ENCODE data around the gene APOLD1. TPM values are rescaled to one million over a fixed set of nuclear protein-coding genes. Genes with fewer than 3 reads are reported as not detected.
"Not testable (repeated sequence)": the region's sequence is repeated elsewhere in the genome, so short reads cannot be mapped to it uniquely, and the experiment has no call there.

APOLD1 gene
- total RNA-seq = 10 to 100 TPM; 10.1 to 23.4 TPM

- Histone ChIP-seq H3K36me3 (replicated peaks in 1 of 2; ENCODE audit: insufficient read depth in 1 of 2, low read depth in 2 of 2) (no peaks in the 10 kb centered on the region), H3K4me3 (no peak within 1 kb of the TSS), H3K27ac (peak within 1 kb of the TSS; percentile 78 to 91 (median 85)), H3K27me3 (no peaks in the 10 kb centered on the region), H3K9me3 (no peaks in the 10 kb centered on the region), H3K4me1 (peaks cover 23% of the 10 kb centered on the region)
- ATAC-seq (no peak), DNase-seq (peak in 2 of 4 donors; percentile 17 to 23)
- intact Hi-C loops (cut with DNase I) = no loop called here
- TF ChIP-seq, protein P1, sequence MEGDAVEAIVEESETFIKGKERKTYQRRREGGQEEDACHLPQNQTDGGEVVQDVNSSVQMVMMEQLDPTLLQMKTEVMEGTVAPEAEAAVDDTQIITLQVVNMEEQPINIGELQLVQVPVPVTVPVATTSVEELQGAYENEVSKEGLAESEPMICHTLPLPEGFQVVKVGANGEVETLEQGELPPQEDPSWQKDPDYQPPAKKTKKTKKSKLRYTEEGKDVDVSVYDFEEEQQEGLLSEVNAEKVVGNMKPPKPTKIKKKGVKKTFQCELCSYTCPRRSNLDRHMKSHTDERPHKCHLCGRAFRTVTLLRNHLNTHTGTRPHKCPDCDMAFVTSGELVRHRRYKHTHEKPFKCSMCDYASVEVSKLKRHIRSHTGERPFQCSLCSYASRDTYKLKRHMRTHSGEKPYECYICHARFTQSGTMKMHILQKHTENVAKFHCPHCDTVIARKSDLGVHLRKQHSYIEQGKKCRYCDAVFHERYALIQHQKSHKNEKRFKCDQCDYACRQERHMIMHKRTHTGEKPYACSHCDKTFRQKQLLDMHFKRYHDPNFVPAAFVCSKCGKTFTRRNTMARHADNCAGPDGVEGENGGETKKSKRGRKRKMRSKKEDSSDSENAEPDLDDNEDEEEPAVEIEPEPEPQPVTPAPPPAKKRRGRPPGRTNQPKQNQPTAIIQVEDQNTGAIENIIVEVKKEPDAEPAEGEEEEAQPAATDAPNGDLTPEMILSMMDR (IDR thresholded peaks at IDR 0.05) = no peak
- TF ChIP-seq POLR2A (IDR thresholded peaks at IDR 0.05) = peak in 2 of 3 donors; percentile 63 to 72
- 84 to 90% methylated on average over 14 of the region's 14 CpGs for WGBS, 2 donors
These were observed at the start of gene APOLD1 for GRCh38 chr12:12784911-12785814. APOLD1 (plus strand) TSS chr12:12785659; CDS start chr12:12785692, 33 bp downstream.

- WGBS, 2 donors = 49 to 50% methylated on average over 9 of the region's 9 CpGs
- DNase-seq = peak; percentile 31 to 56 (median 48)
- peak; percentile 65 for ATAC-seq
These were observed 48.4 kb upstream of the APOLD1 start for GRCh38 chr12:12736759-12737676.

GRCh38 chr12:12738152-12738551 lies 47.3 kb upstream of the APOLD1 start:
- peaks cover 30% of the 10 kb centered on the region for H3K4me1 ChIP-seq
- DNase-seq; ATAC-seq; H3K4me3 ChIP-seq; H3K36me3 ChIP-seq (replicated peaks in 1 of 2; ENCODE audit: insufficient read depth in 1 of 2, low read depth in 2 of 2); intact Hi-C loops (cut with DNase I); H3K27ac ChIP-seq; H3K9me3 ChIP-seq; H3K27me3 ChIP-seq: not testable (repeated sequence)
- 76 to 81% methylated on average over 2 of the region's 2 CpGs for WGBS, 2 donors

More at GRCh38 chr12:12736759-12737676, 48.4 kb upstream of the APOLD1 start:
- no peaks in the 10 kb centered on the region for H3K36me3 ChIP-seq (replicated peaks in 1 of 2; ENCODE audit: insufficient read depth in 1 of 2, low read depth in 2 of 2)
- peaks cover 30% of the 10 kb centered on the region for H3K4me1 ChIP-seq
- H3K4me3 ChIP-seq = no peak overlapping the region
- intact Hi-C loops (cut with DNase I) = no loop called here
- no peaks in the 10 kb centered on the region for H3K9me3 ChIP-seq
- no peaks in the 10 kb centered on the region for H3K27me3 ChIP-seq
- TF ChIP-seq, protein P1 (IDR thresholded peaks at IDR 0.05) = peak; percentile 18 to 70 (median 50)
- TF ChIP-seq POLR2A (IDR thresholded peaks at IDR 0.05) = no peak
- H3K27ac ChIP-seq = peak overlapping the region in 2 of 4 donors; percentile 21 to 28

- no peak overlapping the region for H3K4me3 ChIP-seq
- H3K27ac ChIP-seq = no peak overlapping the region
- H3K9me3 ChIP-seq = no peaks in the 10 kb centered on the region
These were observed 43.8 kb upstream of the APOLD1 start for GRCh38 chr12:12741660-12742059.

More at GRCh38 chr12:12741660-12742059, 43.8 kb upstream of the APOLD1 start:
- H3K27me3 ChIP-seq = no peaks in the 10 kb centered on the region
- 30 to 36% methylated on average over 3 of the region's 3 CpGs for WGBS, 2 donors
- intact Hi-C loops (cut with DNase I) = no loop called here
- ATAC-seq (no peak), DNase-seq (no peak)
- H3K4me1 ChIP-seq = peaks cover 7% of the 10 kb centered on the region
- H3K36me3 ChIP-seq (replicated peaks in 1 of 2; ENCODE audit: insufficient read depth in 1 of 2, low read depth in 2 of 2) = no peaks in the 10 kb centered on the region
- TF ChIP-seq, protein P1 (IDR thresholded peaks at IDR 0.05) = no peak
- TF ChIP-seq POLR2A (IDR thresholded peaks at IDR 0.05) = no peak
